OCI-LY7 (cell line): ENCODE measurements around the gene DFFA.

Source experiments
- CTCF ChIP-seq: fragments of 200-600 bp; sonication (generic); conservative IDR thresholded peaks from 2 replicates; pipeline ENCODE4 v1.5.1; 2014; ENCODE audit warnings: mild to moderate bottlenecking, antibody characterized with exemption, low read length, moderate library complexity, mixed read lengths
- EZH2phosphoT487 ChIP-seq: fragments of 200-600 bp; sonication (generic); IDR thresholded peaks from 2 replicates; pipeline ENCODE4 v1.6.1; 2018; ENCODE audit warnings: low read depth, borderline replicate concordance, mild to moderate bottlenecking, mixed run types, antibody characterized with exemption, low read length, moderate library complexity, mixed read lengths

DNA sequence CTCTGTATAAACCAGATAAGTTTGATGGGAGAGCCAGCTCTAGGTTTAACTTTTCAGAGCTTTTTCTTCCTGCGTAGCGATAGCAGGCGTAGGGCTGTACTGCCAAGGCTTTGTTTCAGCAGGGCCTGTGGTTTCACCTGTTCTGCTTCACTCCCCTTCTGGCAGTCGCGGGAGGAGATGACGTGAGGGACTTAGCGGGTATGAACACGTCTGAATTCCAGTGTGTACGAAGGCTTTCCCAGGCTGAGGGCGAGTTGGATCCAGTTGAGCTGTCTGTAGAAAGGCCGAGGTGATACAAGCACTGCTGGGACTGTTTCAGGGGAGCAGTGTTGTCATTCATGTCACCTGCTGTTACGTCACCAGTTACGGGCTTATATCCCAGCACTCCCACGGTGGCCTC, 23.6 kb upstream of the DFFA start:
- TF ChIP-seq CTCF (no peak), EZH2phosphoT487 (no peak)
